GM18519 (cell line): Measurements from ENCODE around the gene USP7.
"Not testable (repeated sequence)": the region's sequence is repeated elsewhere in the genome, so short reads cannot be mapped to it uniquely, and the experiment has no call there.

Source experiments
- ATAC-seq: cut with Tn5 transposase; IDR thresholded peaks from one replicate; pipeline ENCODE4 v1.9.1; 2021; ENCODE audit warnings: mild to moderate bottlenecking, moderate library complexity; ENCODE audit not compliant: unreplicated experiment, low FRiP score

USP7 gene

DNA sequence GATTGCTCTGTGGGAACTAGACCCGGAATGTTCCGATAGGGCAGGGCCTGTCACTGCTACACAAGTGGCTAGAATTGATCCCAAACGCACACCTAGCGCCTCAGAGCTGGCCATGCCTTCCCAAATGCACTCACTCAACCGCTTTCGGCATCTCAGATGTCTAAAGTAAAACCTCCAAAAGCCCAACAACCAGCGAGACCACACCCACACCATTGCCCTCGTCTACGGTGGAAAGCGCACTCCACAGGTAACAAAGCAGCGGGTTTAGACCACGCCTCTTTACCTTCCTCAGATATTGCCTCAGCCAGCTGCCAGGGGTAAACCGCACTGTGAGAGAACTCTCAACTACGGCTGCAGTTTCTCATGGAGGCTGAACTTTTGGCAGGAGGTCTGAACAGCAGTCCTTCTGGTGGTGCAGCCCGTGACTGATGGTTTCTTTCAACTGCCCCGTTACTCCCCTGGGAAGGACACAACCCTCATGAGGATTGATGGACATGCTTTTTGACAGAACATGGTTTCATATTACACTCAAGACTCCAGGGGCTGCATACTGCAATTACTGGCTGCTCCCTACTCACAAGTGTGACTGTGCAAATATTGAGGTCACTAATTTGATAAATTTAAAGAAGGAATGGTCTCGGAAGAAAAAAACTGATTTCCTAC lies 34.5 kb downstream of the USP7 start:
- ATAC-seq, result no peak

DNA sequence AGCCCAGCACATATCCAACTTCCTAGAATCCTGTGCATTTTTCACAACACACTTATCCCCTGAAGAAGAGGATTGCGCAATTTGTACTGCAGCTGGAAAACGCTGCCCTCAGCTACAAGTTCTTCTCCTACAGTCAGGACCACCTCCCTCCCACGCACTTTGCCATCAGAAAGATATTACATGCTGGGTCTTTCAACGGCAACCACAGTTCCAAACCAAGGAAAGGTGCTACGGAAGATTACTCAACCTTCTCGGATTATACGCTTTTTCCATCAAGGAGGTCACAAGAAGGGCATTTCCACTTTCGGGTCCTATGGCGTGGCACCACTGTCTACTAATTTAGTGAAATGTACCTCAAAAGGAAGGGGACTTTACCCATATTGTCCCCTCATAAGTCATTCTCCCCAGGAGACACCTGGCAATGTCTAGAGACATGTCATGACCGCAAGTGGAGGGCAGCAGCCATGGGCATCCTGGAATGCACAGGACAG lies 35.2 kb downstream of the USP7 start:
- ATAC-seq, result no peak

DNA sequence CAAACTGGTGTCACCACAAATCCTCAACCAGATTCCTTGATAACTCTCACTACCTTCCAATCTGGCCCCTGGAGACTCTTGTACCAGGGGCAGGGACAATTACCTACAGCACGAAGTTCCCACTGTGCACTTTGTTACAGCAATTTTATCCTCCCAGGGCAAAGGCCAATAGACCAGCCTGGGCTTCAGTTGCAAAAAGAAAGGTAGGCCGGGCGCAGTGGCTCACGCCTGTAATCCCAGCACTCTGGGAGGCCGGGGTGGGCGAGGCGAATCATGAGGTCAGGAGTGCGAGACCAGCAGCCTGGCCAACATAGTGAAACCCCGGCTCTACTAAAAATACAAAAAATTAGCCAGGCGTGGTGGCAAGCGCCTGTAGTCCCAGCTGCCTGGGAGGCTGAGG lies 36.9 kb downstream of the USP7 start:
- ATAC-seq, result no peak

DNA sequence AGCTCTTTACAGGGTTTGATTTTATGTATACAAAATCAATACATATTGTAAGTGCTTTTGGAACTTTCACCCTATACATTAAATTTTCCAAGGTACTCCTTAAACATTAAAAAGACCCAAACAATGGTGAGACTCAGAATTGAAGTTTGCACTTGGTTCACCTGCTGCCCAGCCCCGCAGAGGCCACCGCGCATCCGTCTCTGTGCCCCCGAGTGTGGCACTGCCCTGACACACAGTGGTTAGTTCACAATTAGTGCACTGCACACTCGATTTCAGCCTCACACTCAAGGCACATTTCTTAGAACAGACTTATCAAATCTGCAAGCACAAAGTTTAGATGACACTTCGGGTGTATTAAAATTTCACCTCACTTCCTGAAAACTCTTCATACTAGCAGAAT lies 38.3 kb downstream of the USP7 start:
- no peak for ATAC-seq

DNA sequence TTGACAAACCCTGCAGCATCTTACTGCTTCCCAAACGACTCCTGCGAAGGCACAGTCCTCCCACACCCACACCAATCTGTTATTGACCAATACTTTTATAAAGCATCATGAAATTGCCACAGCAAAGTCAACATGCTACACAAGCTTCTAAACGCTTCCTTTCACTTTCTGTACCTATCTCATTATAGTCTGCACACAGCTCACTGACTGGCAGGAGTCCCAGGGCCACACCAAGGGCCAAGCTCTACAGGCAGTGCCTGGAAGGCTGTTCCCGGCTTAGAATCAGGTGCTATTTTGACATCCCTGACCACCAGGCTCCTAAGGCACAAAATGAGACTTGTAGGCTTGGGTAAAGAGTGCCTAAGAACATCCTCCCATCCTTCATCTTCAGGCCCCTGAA lies 39.5 kb downstream of the USP7 start:
- no peak for ATAC-seq

DNA sequence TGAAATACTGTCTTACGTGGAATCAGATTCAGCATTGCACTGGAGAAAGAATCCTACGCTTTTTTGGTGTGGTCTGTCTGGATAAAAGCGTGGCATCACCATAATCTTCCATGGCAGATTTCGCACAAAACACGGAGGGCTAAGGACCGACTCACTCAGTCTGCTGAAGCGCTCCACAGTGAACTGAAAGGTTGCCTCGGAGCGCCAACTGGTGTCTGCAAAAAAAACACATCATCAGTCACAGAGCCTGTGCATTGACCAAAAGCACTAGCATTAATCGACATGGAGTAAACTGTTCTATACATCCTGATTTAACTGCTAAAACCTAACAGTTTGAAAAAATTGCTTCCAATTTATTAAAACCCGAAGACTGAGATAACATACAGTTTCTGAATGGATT lies 40.5 kb downstream of the USP7 start:
- no peak for ATAC-seq

DNA sequence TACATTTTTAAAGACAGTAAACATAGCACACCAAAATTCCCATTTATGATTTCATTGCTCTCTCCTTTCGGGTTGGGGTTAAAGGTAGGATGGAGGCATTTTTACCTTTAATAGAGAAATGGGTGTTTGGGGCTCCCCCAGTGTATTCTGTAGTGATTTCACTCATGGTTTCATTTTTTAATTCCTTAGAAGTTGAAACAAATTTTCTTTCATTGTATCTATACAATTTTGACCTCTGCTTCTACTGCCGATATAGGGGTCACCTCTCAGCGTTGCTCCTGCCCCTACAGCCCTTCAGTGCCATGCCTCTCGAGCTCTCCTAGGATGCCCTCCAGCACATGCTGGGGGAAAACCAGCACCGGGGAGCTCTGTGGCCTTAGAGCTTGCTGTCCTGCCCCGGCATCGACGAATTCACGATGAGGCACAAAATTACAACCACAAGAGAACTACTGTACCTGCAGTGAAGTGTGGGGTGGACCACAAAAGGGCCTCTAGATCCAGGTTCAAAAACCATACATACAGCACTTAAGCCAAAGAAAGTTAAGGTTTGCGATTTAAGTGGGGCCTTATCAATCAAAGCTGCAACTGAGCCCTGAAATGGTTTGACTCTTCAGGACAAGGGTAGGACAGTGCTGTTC lies 42.2 kb downstream of the USP7 start:
- no peak for ATAC-seq

DNA sequence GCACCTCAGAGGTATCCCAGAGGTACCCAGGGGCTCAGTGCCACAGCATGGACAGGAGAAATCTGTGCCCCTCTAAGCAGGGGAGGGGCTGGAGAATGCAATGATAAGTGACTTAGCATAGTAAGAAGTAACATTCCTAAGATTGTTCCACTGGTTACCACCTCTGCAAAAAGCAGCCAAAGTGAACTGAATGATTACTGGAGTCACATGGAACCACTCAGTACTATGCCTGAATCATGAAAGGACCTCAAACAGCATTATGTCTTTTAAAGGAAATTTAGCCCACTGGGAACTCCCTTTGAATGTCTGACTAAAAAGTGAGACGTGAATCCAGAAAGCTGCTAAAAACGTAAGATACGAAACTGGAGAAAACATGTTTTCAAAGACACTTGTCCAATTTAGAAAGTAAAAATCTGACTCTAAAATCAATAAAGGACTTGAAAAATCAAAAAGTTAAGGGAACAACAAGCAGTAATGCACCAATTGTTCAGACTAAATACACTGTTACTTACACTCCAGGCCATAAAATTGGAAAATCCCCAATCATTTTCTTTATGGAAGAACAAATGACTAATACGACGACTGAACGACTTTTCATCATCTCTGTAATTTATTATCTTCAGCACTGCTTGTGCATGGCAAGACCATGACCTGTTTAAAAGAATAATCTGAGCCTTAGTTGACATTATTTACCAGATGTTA lies 42.9 kb downstream of the USP7 start:
- no peak for ATAC-seq

DNA sequence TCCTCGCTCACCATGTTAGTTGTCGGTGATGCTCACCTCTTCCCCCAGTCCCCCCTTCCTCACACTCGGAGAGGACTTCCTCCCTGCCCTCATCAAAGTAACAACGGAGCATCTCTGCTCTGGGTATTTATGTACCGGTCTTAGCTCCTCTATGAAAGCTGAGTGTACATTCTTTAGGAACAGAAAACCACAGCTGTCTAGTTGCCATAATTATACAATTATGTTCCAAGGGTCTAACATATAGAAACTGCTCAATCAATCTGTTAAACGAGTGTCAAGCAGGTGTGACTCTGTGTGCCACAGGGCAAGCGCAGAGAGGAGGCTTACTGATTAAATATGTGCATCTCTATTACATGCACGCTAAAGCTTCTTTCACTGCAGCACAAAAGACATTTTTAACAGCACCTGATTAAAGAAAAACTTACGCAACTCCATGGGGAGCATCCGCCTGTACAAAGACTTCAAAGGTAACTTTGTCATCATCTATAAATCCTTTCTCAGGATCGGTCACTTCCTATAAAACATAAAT lies 43.7 kb downstream of the USP7 start:
- no peak for ATAC-seq

DNA sequence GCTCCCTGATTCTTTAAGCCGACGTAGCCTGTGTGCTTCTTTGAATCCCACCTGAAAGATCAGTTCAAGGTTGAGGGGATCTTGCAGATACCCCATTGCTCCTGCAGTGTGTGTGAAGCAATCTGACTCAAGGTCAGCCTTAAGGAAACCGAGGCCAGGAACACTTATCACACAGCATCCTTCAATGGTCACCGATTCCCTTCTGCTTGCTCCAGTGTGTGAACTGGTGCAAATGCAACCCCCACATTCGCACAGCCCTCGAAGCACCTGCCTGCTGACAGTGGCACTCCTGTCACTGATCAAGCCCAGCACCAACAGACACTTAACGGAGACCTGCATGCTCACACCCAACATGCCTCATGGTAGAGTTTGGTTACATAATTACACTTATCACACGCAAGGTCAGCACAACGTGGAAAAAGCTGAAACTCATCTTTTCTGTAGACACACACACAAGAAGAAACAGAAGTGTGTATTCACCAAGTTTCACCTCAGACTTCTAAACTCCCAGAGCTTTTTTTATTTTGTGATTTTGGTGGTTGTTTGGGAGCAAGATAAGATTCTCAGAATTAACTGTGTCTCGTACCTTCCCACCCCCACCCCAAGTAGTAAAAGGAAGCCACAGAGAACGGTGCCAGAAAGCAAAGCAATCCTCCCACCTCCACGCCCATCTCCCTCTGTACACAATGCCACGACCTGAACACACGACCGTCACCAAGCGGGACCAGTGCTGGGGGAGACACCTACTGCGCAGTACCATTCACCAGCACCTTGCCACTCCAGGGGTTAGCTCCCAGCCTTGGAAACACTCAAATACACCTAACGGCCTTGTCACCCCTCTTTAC lies 44.4 kb downstream of the USP7 start:
- no peak for ATAC-seq

DNA sequence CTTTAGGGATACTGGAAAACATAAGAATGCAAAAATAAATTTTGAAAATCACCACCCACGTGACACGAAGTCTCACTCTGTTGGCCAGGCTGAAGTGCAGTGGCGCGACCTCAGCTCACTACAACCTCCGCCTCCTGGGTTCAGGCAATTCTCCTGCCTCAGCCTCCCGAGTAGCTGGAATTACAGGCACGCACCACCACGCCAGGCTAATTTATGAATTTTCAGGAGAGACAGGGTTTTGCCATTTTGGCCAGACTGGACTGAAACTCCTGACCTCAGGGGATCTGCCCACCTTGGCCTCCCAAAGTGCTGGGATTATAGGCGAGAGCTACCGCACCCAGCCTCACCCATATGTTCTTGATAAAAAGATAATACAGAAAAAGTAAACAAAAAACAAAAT lies 46.4 kb downstream of the USP7 start:
- ATAC-seq, result not testable (repeated sequence)

DNA sequence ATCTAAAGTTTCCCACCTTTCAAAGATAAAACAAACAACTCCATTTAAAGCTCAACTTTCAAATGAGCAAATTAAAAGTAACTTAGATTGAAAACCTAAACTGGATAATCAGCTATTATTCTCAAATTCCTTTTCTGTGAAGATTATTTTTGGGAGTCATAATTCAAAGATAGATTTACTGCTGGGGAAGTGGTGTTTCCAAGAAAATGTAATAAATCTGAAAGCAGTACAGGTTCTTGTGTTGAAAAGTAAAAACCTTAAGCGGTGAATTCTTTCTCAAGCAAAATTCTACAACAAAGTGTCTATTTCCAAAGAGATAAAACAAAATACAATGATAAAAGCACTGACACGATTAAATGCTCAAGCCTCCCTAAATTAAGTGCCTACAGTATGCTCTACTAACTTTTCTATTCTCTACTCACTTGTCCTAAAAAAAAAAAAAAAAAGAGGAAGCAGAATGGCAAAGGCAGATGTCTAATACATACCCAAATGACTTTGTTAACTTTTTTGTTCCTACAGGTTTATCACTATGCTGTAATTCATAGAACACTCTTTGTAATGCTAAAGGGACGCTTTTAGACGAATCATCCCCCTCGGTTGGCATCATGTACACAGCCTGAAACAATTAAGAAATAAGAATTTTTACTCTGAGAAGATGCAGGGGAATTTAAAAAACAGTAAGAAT lies 47.0 kb downstream of the USP7 start:
- no peak for ATAC-seq

DNA sequence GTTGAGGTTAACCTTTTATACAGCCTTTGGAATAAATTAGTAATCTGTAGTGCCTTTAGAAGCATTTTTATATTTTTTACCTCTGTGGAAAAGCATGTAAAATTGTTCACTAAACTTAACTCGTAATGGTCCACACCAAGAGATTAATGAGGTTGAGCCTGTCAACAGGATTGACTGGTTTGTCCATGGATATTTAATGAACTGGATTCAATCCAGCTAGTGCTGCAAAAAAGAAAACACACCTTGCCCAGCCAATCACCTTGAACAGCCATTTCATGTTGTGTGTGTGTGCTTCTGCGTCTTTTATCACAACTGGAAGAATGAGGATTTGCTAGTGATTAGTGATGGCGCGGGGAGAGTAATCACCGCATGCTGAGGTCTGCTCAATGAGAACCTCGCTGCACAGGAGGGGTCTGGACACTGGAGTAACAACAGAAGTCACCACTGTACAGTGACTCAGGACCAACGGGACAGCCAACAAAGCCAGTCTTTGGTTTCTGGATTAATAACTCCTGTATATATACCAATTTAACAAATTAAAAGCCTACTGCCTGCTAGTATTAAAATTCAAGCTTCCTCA lies 47.9 kb downstream of the USP7 start:
- no peak for ATAC-seq

DNA sequence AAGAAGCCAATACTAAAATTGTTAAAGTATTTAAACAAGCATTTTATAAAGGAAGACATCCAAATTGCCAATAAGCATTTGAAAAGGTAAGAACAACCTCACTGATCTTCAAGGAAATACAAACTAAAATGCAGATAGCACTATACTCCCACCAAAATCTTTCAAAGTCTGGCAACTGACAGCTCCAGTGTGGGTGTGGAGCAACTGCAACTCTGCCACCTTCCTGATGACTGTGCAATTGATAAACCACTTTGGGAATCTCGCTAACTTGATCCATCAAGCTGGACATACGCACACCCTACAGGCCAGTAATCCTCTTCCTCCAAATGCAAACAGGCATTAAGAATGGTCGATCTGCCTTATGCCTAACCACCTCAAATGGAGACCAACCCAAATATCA lies 49.6 kb downstream of the USP7 start:
- ATAC-seq, result no peak

DNA sequence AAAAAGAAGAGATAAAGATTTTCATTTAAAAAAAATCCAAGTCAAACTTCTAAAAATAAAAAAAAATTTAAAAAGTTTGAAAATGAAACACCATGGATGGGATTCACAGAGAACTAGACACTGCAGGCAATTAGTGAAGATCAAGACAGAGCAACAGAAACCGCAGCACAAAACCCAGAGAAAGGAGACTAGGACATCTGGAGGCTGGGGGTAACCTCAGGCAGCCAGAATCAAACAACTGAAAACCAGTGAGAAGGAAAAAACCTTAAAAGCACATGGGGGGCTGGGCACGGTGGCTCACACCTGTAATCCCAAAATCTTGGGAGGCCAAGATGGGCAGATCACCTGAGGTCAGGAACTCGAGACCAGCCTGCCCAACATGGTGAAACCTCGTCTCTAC lies 50.9 kb downstream of the USP7 start:
- ATAC-seq, result no peak

DNA sequence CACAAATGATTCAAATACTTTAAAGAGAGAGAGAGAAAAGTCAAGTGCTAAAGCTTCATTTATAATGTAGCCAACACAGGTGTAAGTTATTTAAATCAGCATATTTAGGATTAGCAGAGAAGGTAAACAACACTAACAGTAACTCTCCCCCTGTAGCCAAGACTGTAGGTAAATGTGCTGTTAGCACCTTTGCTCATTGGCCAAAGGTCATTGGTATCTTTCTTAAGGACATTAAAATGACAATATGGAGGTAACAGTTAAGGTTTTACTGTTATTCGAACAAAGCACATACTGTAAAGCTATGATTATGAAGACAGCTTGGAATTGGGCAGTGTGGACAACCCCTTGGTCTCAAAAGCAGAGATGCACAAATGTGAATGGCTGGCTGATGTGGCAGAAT lies 52.9 kb downstream of the USP7 start:
- ATAC-seq, result no peak

DNA sequence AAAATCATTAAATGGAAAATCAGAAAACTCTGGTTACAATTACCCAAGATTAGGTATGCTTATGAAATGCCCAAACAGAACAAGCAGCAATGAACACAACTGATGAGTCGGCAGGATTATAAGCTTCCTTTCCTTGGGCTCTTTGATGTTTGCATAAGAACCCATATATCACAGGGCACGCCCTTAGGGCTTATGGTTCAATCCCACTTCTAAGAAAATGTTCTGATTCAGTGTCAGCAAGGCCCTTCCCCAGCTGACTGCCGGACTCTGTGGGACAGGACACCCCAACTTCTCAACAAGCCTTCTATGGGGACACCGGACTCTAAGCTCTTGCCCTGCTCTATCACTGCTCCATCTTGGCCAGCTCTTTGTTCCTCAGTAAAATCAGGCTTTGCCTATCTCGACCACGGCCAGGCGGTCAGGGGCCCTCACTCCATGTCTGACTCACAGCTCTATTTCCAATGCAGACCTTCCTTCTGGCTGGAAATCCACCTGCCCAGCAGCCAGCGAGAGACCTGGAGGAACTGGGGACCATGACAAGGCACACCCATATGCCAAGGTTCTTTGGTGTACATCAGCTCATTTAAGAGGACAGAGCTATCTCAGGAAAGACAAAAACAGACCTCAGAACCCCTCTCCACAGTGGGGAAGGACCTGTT lies 54.8 kb downstream of the USP7 start:
- ATAC-seq, result no peak

DNA sequence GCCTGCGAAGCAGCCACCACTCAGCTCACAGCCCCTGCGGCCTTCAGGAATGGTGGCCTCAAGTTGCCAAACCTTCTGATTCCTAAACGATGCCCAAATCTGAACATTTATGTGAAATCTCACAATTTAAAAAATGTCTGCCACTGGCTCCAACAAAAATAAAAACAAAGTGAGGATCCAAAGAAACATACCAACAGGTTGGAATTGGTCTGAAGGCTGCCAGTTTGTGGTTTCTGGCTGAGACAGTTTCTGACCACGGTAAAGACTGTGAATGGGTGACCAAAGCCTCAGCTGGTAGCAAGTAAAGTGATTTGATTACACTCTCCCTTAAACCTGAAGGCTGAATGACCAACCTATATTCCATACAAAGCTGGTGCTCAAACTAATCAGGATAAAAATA lies 56.6 kb downstream of the USP7 start:
- no peak for ATAC-seq
